DOHH2 (cell line): Measurements from ENCODE around the gene CPNE9.

Experiments used
- EZH2phosphoT487 ChIP-seq: fragments of 200-600 bp; sonication (generic); IDR thresholded peaks from 2 replicates; pipeline ENCODE4 v1.6.1; 2017; ENCODE audit warnings: borderline replicate concordance, mild to moderate bottlenecking, antibody characterized with exemption, low read length, moderate library complexity, mixed read lengths
- TF ChIP-seq, protein P1 (sequence below): fragments of 200-600 bp; sonication (generic); IDR thresholded peaks from one replicate; pipeline ENCODE4 v1.5.1; 2014; ENCODE audit warnings: antibody characterized with exemption, mild to moderate bottlenecking, low read depth, low read length; ENCODE audit not compliant: poor library complexity, severe bottlenecking

DNA sequence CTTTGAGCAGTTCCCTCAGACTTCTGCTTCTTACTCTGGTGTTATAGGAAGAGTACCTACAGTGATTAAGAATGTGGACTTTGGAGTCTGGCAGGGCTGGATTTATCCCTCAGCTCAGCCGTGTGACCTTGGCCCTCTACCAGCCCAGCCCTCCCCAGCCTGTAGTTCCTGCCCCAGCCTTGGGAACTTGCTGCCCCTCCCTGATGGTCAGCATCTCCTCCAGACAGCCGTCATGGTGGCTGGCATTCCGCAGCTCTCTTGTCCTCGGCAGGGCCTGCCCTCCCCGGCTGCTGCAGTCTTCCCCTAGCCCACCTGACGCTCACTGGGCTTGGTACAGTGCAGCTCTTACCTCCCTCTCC lies 21.9 kb upstream of the CPNE9 start:
- TF ChIP-seq, protein P1, sequence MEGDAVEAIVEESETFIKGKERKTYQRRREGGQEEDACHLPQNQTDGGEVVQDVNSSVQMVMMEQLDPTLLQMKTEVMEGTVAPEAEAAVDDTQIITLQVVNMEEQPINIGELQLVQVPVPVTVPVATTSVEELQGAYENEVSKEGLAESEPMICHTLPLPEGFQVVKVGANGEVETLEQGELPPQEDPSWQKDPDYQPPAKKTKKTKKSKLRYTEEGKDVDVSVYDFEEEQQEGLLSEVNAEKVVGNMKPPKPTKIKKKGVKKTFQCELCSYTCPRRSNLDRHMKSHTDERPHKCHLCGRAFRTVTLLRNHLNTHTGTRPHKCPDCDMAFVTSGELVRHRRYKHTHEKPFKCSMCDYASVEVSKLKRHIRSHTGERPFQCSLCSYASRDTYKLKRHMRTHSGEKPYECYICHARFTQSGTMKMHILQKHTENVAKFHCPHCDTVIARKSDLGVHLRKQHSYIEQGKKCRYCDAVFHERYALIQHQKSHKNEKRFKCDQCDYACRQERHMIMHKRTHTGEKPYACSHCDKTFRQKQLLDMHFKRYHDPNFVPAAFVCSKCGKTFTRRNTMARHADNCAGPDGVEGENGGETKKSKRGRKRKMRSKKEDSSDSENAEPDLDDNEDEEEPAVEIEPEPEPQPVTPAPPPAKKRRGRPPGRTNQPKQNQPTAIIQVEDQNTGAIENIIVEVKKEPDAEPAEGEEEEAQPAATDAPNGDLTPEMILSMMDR, result no peak
- no peak for TF ChIP-seq EZH2phosphoT487
